ENCODE measurements around the gene SMAD7.
A peak's percentile ranks its signal among the peaks of the same experiment; 100 is the strongest.

Gene SMAD7

DNA sequence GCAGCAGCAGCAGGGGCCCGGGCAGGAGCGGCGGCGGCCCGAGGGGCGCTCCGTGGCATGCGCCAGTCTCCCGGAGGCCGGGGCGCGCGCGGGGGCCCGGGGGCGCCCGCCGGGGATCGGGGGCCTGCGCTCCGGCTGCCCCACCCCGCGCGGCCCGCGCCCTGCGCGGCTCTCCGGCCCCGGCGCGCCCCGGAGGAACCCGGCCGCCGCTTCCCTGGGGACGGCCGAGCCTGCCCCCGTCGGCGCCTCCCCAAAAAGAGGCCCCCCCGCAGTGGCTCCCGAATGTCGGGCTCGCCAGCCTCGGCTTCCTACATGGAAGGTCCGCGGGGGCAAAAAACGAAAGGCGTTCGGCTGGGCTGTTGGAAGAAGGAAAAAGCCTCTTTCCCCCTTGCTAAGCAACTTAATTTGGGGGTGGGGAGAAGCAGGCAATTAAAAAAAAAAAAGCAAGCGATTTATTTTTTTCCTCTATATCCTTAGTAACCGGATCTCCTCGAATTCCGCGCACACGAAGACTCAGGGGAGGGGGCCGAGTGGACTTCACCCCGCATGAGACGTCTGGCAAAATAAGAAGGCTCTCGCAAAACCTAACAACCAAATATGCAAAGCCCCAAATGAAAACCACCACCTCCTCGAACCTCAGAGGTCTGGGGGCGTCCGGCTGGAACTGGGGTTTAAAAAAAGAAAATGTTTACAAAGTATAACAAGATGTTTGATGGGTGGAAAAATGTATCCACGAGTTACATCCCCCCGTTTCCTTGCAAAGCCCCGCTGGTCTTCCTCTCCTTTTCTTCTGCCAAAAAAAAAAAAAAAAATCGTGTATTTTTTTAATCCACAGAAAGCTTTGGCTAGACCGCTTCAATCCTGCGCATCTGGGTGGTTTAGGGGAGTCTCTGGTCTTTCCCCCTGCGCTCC, at the start of gene SMAD7:
SMAD7 (minus strand) TSS at position 430 of the 912 bp plus-strand sequence. CDS start 541 bp downstream, outside the sequence.
- no peak for DNase-seq (ENCODE audit: low read depth, low spot score)
- Histone ChIP-seq H3K4me3 (ENCODE audit: insufficient read length, low read depth) (peak within 1 kb of the TSS; percentile 94), H3K4me1 (ENCODE audit: insufficient read depth, insufficient read length) (no peaks in the 10 kb centered on the region), H3K9me3 (ENCODE audit: insufficient read depth, low read length) (no peaks in the 10 kb centered on the region), H3K9ac (ENCODE audit: insufficient read length, low read depth) (peak within 1 kb of the TSS; percentile 96), H3K36me3 (ENCODE audit: insufficient read depth, insufficient read length, low read length) (peaks cover 46% of the 10 kb centered on the region), H3K27me3 (ENCODE audit: insufficient read depth, insufficient read length) (peaks cover 4% of the 10 kb centered on the region)
- TF ChIP-seq SUZ12 (IDR thresholded peaks at IDR 0.05; ENCODE audit: extremely low read depth, insufficient read depth, insufficient read length) (no peak), YY1 (IDR thresholded peaks at IDR 0.05; ENCODE audit: insufficient read depth, insufficient read length) (no peak), ZNF274 (IDR thresholded peaks at IDR 0.05; ENCODE audit: low read depth, low read length) (no peak)

DNA sequence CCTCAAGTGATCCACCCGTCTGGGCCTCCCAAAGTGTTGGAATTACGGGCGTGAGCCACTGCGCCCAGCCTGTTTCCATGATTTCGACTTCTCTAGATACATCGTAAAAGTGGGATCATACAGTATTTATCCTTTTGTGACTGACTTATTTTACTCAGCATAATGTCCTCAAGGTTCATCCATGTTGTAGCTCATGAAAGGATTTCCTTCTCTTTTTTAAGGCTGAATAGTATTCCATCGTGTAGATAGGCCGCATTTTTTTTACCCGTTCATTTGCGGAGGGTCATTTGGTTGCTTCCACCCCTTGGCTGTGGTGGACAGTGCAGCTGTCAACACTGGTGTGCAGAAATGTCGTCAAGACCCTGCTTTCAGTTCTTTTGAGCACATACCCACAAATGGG, 48.8 kb upstream of the SMAD7 start:
- H3K4me3 ChIP-seq (ENCODE audit: insufficient read length, low read depth): no peak overlapping the region
- H3K9ac ChIP-seq (ENCODE audit: insufficient read length, low read depth): no peak overlapping the region
- no peaks in the 10 kb centered on the region for H3K27me3 ChIP-seq (ENCODE audit: insufficient read depth, insufficient read length)
- H3K4me1 ChIP-seq (ENCODE audit: insufficient read depth, insufficient read length): peaks cover 19% of the 10 kb centered on the region
- H3K9me3 ChIP-seq (ENCODE audit: insufficient read depth, low read length): no peaks in the 10 kb centered on the region
- no peak for DNase-seq (ENCODE audit: low read depth, low spot score)
- TF ChIP-seq ZNF274 (IDR thresholded peaks at IDR 0.05; ENCODE audit: low read depth, low read length) (no peak), YY1 (IDR thresholded peaks at IDR 0.05; ENCODE audit: insufficient read depth, insufficient read length) (no peak), SUZ12 (IDR thresholded peaks at IDR 0.05; ENCODE audit: extremely low read depth, insufficient read depth, insufficient read length) (no peak)
- H3K36me3 ChIP-seq (ENCODE audit: insufficient read depth, insufficient read length, low read length): no peaks in the 10 kb centered on the region

DNA sequence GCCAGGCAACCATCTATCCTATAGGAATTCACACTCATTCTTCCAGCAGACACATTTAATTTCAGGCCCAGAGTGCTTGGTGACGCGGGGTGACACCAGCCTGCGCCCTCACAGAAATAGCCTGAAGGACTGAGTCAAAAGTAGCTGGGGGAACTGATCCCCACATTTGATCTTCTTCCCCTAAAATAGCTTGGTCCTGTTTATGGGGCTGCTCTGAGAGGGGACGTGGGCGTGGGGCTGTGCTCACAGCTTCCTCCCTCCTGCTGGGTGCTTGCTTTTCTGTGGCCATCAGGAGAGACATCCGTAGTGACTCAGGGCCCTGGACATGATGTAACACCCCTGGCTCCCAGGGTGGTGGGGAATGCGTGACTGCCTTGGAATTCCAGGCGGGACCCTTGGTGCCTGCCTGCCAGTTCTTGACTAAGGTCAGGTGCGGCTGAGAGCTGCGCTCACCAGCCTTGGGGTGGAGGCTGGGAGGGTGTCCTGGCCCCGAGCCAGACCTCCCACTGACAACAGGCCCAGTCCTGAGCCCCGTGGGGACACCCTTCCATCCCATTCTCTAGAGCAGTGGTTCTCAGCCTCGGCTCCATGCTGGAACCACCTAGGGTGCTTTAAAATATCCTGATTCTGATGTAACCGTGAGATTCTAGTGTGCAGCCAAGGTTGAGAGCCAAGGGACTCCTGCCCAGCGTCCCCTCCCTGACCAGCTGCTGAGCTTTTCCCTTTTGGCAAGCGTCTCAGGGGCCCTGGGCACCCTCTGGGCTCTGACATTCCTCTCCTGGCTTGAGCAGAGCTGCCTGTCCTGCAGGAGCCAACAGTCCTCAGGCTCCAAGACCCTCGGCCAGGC, 47.4 kb upstream of the SMAD7 start:
- Histone ChIP-seq H3K27me3 (ENCODE audit: insufficient read depth, insufficient read length) (no peaks in the 10 kb centered on the region), H3K9ac (ENCODE audit: insufficient read length, low read depth) (peak overlapping the region; percentile 58), H3K9me3 (ENCODE audit: insufficient read depth, low read length) (no peaks in the 10 kb centered on the region), H3K4me1 (ENCODE audit: insufficient read depth, insufficient read length) (peaks cover 19% of the 10 kb centered on the region), H3K36me3 (ENCODE audit: insufficient read depth, insufficient read length, low read length) (no peaks in the 10 kb centered on the region), H3K4me3 (ENCODE audit: insufficient read length, low read depth) (no peak overlapping the region)
- TF ChIP-seq ZNF274 (IDR thresholded peaks at IDR 0.05; ENCODE audit: low read depth, low read length) (no peak), YY1 (IDR thresholded peaks at IDR 0.05; ENCODE audit: insufficient read depth, insufficient read length) (no peak), SUZ12 (IDR thresholded peaks at IDR 0.05; ENCODE audit: extremely low read depth, insufficient read depth, insufficient read length) (no peak)
- no peak for DNase-seq (ENCODE audit: low read depth, low spot score)

- Histone ChIP-seq H3K9ac (ENCODE audit: insufficient read length, low read depth) (no peak overlapping the region), H3K9me3 (ENCODE audit: insufficient read depth, low read length) (no peaks in the 10 kb centered on the region), H3K4me1 (ENCODE audit: insufficient read depth, insufficient read length) (peaks cover 22% of the 10 kb centered on the region), H3K27me3 (ENCODE audit: insufficient read depth, insufficient read length) (no peaks in the 10 kb centered on the region), H3K36me3 (ENCODE audit: insufficient read depth, insufficient read length, low read length) (no peaks in the 10 kb centered on the region), H3K4me3 (ENCODE audit: insufficient read length, low read depth) (no peak overlapping the region)
- TF ChIP-seq YY1 (IDR thresholded peaks at IDR 0.05; ENCODE audit: insufficient read depth, insufficient read length): no peak
- no peak for TF ChIP-seq ZNF274 (IDR thresholded peaks at IDR 0.05; ENCODE audit: low read depth, low read length)
- no peak for TF ChIP-seq SUZ12 (IDR thresholded peaks at IDR 0.05; ENCODE audit: extremely low read depth, insufficient read depth, insufficient read length)
- no peak for DNase-seq (ENCODE audit: low read depth, low spot score)
These were observed 46.9 kb upstream of the SMAD7 start for GRCh38 chr18:48997681-48997984.

DNA sequence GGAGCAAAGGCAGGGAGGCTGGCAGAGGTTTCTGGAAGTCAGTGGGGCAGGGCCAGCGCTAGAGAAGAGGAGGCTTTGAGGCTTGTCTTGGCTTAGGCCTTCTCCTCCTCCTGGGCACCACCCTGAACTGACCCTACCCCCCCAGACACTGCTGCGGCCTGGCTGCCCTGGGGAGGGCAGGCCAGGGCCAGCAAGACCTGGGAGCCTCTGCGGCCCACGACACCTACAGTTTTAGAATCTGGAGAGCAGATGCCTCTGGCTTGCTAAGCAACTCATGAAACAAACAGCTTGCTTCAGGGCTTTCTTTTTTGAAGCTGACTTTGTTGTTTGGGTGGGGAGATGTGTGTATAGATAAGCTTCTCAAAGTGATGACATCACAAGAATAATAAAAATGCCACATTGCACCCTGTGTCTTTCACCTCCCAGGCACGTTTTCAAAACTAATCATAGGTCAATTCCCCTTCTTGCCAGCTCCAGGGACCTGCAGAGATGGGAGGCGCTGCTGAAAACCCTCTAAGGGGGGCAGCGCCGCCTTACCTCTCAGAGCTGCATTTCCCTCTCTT, 46.2 kb upstream of the SMAD7 start:
- no peak for DNase-seq (ENCODE audit: low read depth, low spot score)
- Histone ChIP-seq H3K4me1 (ENCODE audit: insufficient read depth, insufficient read length) (peaks cover 26% of the 10 kb centered on the region), H3K9ac (ENCODE audit: insufficient read length, low read depth) (peak overlapping the region; percentile 72), H3K36me3 (ENCODE audit: insufficient read depth, insufficient read length, low read length) (no peaks in the 10 kb centered on the region), H3K9me3 (ENCODE audit: insufficient read depth, low read length) (no peaks in the 10 kb centered on the region), H3K27me3 (ENCODE audit: insufficient read depth, insufficient read length) (no peaks in the 10 kb centered on the region), H3K4me3 (ENCODE audit: insufficient read length, low read depth) (no peak overlapping the region)
- TF ChIP-seq ZNF274 (IDR thresholded peaks at IDR 0.05; ENCODE audit: low read depth, low read length): no peak
- no peak for TF ChIP-seq SUZ12 (IDR thresholded peaks at IDR 0.05; ENCODE audit: extremely low read depth, insufficient read depth, insufficient read length)
- TF ChIP-seq YY1 (IDR thresholded peaks at IDR 0.05; ENCODE audit: insufficient read depth, insufficient read length): no peak

GRCh38 chr18:48996041-48996440, 45.3 kb upstream of the SMAD7 start:
- Histone ChIP-seq H3K27me3 (ENCODE audit: insufficient read depth, insufficient read length) (no peaks in the 10 kb centered on the region), H3K36me3 (ENCODE audit: insufficient read depth, insufficient read length, low read length) (no peaks in the 10 kb centered on the region), H3K4me3 (ENCODE audit: insufficient read length, low read depth) (no peak overlapping the region), H3K9ac (ENCODE audit: insufficient read length, low read depth) (no peak overlapping the region), H3K4me1 (ENCODE audit: insufficient read depth, insufficient read length) (peaks cover 31% of the 10 kb centered on the region), H3K9me3 (ENCODE audit: insufficient read depth, low read length) (no peaks in the 10 kb centered on the region)
- DNase-seq (ENCODE audit: low read depth, low spot score): no peak
- TF ChIP-seq ZNF274 (IDR thresholded peaks at IDR 0.05; ENCODE audit: low read depth, low read length) (no peak), YY1 (IDR thresholded peaks at IDR 0.05; ENCODE audit: insufficient read depth, insufficient read length) (no peak), SUZ12 (IDR thresholded peaks at IDR 0.05; ENCODE audit: extremely low read depth, insufficient read depth, insufficient read length) (no peak)
